ENCODE results near the gene NUCB1.

NUCB1 gene

GRCh38 chr19:48954595-48955307 lies 54.6 kb downstream of the NUCB1 start, which contains the start of gene BAX:
BAX (plus strand) TSS chr19:48954875; CDS start chr19:48954929, 54 bp downstream.
- no peak for TF ChIP-seq EZH2phosphoT487 (conservative IDR thresholded peaks at IDR 0.05; ENCODE audit: low read length)
- TF ChIP-seq, protein P1, sequence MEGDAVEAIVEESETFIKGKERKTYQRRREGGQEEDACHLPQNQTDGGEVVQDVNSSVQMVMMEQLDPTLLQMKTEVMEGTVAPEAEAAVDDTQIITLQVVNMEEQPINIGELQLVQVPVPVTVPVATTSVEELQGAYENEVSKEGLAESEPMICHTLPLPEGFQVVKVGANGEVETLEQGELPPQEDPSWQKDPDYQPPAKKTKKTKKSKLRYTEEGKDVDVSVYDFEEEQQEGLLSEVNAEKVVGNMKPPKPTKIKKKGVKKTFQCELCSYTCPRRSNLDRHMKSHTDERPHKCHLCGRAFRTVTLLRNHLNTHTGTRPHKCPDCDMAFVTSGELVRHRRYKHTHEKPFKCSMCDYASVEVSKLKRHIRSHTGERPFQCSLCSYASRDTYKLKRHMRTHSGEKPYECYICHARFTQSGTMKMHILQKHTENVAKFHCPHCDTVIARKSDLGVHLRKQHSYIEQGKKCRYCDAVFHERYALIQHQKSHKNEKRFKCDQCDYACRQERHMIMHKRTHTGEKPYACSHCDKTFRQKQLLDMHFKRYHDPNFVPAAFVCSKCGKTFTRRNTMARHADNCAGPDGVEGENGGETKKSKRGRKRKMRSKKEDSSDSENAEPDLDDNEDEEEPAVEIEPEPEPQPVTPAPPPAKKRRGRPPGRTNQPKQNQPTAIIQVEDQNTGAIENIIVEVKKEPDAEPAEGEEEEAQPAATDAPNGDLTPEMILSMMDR (IDR thresholded peaks at IDR 0.05; ENCODE audit: insufficient read depth, low read length, poor library complexity, severe bottlenecking): no peak
- Histone ChIP-seq H3K27me3 (ENCODE audit: low read length) (no peaks in the 10 kb centered on the region), H3K79me2 (ENCODE audit: insufficient read depth, low read length) (peaks cover 17% of the 10 kb centered on the region), H3K27ac (ENCODE audit: low read depth, low read length) (peak within 1 kb of the TSS; percentile 85), H3K36me3 (ENCODE audit: low read length) (no peaks in the 10 kb centered on the region), H3K9ac (ENCODE audit: low read length) (peak within 1 kb of the TSS; percentile 97), H3K9me2 (replicated peaks; ENCODE audit: insufficient read depth, low read length) (no peaks in the 10 kb centered on the region), H2AFZ (ENCODE audit: low read depth, low read length, severe bottlenecking) (peak within 1 kb of the TSS; percentile 56), H3K9me3 (ENCODE audit: insufficient read depth, low read length) (no peaks in the 10 kb centered on the region), H3K4me3 (ENCODE audit: insufficient read depth, low read length, poor library complexity, severe bottlenecking) (peak within 1 kb of the TSS; percentile 85), H4K20me1 (ENCODE audit: low read depth, low read length) (no peaks in the 10 kb centered on the region), H3K4me2 (ENCODE audit: low read depth, low read length, poor library complexity, severe bottlenecking) (peak within 1 kb of the TSS; percentile 72), H3F3A (ENCODE audit: insufficient read depth) (0 out of 2 replicates have a peak, but pooled peaks cover 8% of the 10 kb centered on the region)

GRCh38 chr19:48955308-48955958 lies 55.3 kb downstream of the NUCB1 start:
- H3K9me3 ChIP-seq (ENCODE audit: insufficient read depth, low read length): no peaks in the 10 kb centered on the region
- no peaks in the 10 kb centered on the region for H3K9me2 ChIP-seq (replicated peaks; ENCODE audit: insufficient read depth, low read length)
- H3K79me2 ChIP-seq (ENCODE audit: insufficient read depth, low read length): peaks cover 17% of the 10 kb centered on the region
- H3K4me3 ChIP-seq (ENCODE audit: insufficient read depth, low read length, poor library complexity, severe bottlenecking): peak overlapping the region; percentile 85
- H2AFZ ChIP-seq (ENCODE audit: low read depth, low read length, severe bottlenecking): no peak overlapping the region
- peak overlapping the region; percentile 97 for H3K9ac ChIP-seq (ENCODE audit: low read length)
- no peaks in the 10 kb centered on the region for H3K36me3 ChIP-seq (ENCODE audit: low read length)
- H3K27ac ChIP-seq (ENCODE audit: low read depth, low read length): peak overlapping the region; percentile 85
- 0 out of 2 replicates have a peak, but pooled peaks cover 11% of the 10 kb centered on the region for H3F3A ChIP-seq (ENCODE audit: insufficient read depth)
- H3K4me2 ChIP-seq (ENCODE audit: low read depth, low read length, poor library complexity, severe bottlenecking): peak overlapping the region; percentile 72
- no peaks in the 10 kb centered on the region for H3K27me3 ChIP-seq (ENCODE audit: low read length)
- no peaks in the 10 kb centered on the region for H4K20me1 ChIP-seq (ENCODE audit: low read depth, low read length)
- TF ChIP-seq, protein P1 (IDR thresholded peaks at IDR 0.05; ENCODE audit: insufficient read depth, low read length, poor library complexity, severe bottlenecking): no peak
- no peak for TF ChIP-seq EZH2phosphoT487 (conservative IDR thresholded peaks at IDR 0.05; ENCODE audit: low read length)

GRCh38 chr19:48958006-48958405 lies 57.9 kb downstream of the NUCB1 start:
- Histone ChIP-seq H3K9me2 (replicated peaks; ENCODE audit: insufficient read depth, low read length) (no peaks in the 10 kb centered on the region), H3K9ac (ENCODE audit: low read length) (no peak overlapping the region), H3K9me3 (ENCODE audit: insufficient read depth, low read length) (no peaks in the 10 kb centered on the region), H3K27me3 (ENCODE audit: low read length) (no peaks in the 10 kb centered on the region), H4K20me1 (ENCODE audit: low read depth, low read length) (no peaks in the 10 kb centered on the region), H3K4me2 (ENCODE audit: low read depth, low read length, poor library complexity, severe bottlenecking) (no peak overlapping the region), H3K36me3 (ENCODE audit: low read length) (no peaks in the 10 kb centered on the region), H3K27ac (ENCODE audit: low read depth, low read length) (no peak overlapping the region), H3K79me2 (ENCODE audit: insufficient read depth, low read length) (peaks cover 17% of the 10 kb centered on the region), H3F3A (ENCODE audit: insufficient read depth) (peaks cover 21% of the 10 kb centered on the region), H3K4me3 (ENCODE audit: insufficient read depth, low read length, poor library complexity, severe bottlenecking) (no peak overlapping the region), H2AFZ (ENCODE audit: low read depth, low read length, severe bottlenecking) (no peak overlapping the region)
- TF ChIP-seq, protein P1 (IDR thresholded peaks at IDR 0.05; ENCODE audit: insufficient read depth, low read length, poor library complexity, severe bottlenecking): no peak
- TF ChIP-seq EZH2phosphoT487 (conservative IDR thresholded peaks at IDR 0.05; ENCODE audit: low read length): no peak
